ENCODE data around the gene RCBTB1.
A peak's percentile ranks its signal among the peaks of the same experiment; 100 is the strongest.
"Not testable (repeated sequence)": the region's sequence is repeated elsewhere in the genome, so short reads cannot be mapped to it uniquely, and the experiment has no call there.

The RCBTB1 gene

GRCh38 chr13:49602615-49603014 is 17.3 kb upstream of the RCBTB1 start:
- DNase-seq: not testable (repeated sequence)

- DNase-seq: no peak
These were observed 16.6 kb upstream of the RCBTB1 start for GRCh38 chr13:49602005-49602404.

- no peak for DNase-seq
These were observed 11.8 kb upstream of the RCBTB1 start for GRCh38 chr13:49597043-49597641.

- no peak for DNase-seq
These were observed 10.9 kb upstream of the RCBTB1 start for GRCh38 chr13:49596221-49596620.

- DNase-seq: no peak
These were observed 9.2 kb upstream of the RCBTB1 start for GRCh38 chr13:49594576-49594975.

- DNase-seq: not testable (repeated sequence)
These were observed 8.5 kb upstream of the RCBTB1 start for GRCh38 chr13:49593876-49594275.

- DNase-seq: not testable (repeated sequence)
These were observed 5.4 kb upstream of the RCBTB1 start for GRCh38 chr13:49590714-49591113.

- DNase-seq: no peak
These were observed 2.0 kb upstream of the RCBTB1 start for GRCh38 chr13:49587311-49587847.

GRCh38 chr13:49586717-49587116 is 1.4 kb upstream of the RCBTB1 start:
- DNase-seq: no peak

GRCh38 chr13:49584771-49585182 is 581 bp downstream of the RCBTB1 start:
- DNase-seq: no peak

- no peak for DNase-seq
These were observed 4.2 kb downstream of the RCBTB1 start for GRCh38 chr13:49580980-49581680.

GRCh38 chr13:49579501-49579900 is 5.9 kb downstream of the RCBTB1 start:
- no peak for DNase-seq

GRCh38 chr13:49571299-49572240 is 13.8 kb downstream of the RCBTB1 start:
- DNase-seq: no peak

GRCh38 chr13:49569993-49570689 is 15.2 kb downstream of the RCBTB1 start:
- DNase-seq: no peak

GRCh38 chr13:49567491-49567890 is 17.9 kb downstream of the RCBTB1 start:
- DNase-seq: no peak

- DNase-seq: no peak
These were observed 18.9 kb downstream of the RCBTB1 start for GRCh38 chr13:49566461-49566860.

- not testable (repeated sequence) for DNase-seq
These were observed 19.9 kb downstream of the RCBTB1 start for GRCh38 chr13:49565461-49565860.

- DNase-seq: peak; percentile 44
These were observed 21.8 kb downstream of the RCBTB1 start for GRCh38 chr13:49563516-49563915.

GRCh38 chr13:49561062-49561410 is 24.3 kb downstream of the RCBTB1 start:
- no peak for DNase-seq

- DNase-seq: no peak
These were observed 24.9 kb downstream of the RCBTB1 start for GRCh38 chr13:49560270-49561061.

- no peak for DNase-seq
These were observed 26.4 kb downstream of the RCBTB1 start for GRCh38 chr13:49559006-49559405.

GRCh38 chr13:49554387-49554786 is 31.0 kb downstream of the RCBTB1 start:
- no peak for DNase-seq

Data from MV-4-11 (cell line).